Endodermal cell (in vitro differentiated cells): ENCODE measurements around the gene INSC. TPM values are rescaled to one million over a fixed set of nuclear protein-coding genes. Genes with fewer than 3 reads are reported as not detected.
A peak's percentile ranks its signal among the peaks of the same experiment; 100 is the strongest.

Source experiments
- DNase-seq: peaks from one replicate; pipeline ENCODE4 v3.0.0-alpha.2; 2017
- H3K27ac ChIP-seq: 2 replicates; pipeline ENCODE4 v1.5.1; 2013; ENCODE audit warnings: mild to moderate bottlenecking, low read depth, low read length, moderate library complexity
- H3K27me3 ChIP-seq: 2 replicates; pipeline ENCODE4 v1.6.1; 2013; ENCODE audit warnings: mild to moderate bottlenecking, low read length, moderate library complexity; ENCODE audit not compliant: insufficient read depth, control insufficient read depth, poor library complexity, severe bottlenecking
- H3K36me3 ChIP-seq: 2 replicates; pipeline ENCODE4 v1.7.0; 2013; ENCODE audit warnings: mild to moderate bottlenecking, low read length, moderate library complexity; ENCODE audit not compliant: control insufficient read depth, insufficient read depth
- H3K4me1 ChIP-seq: one replicate; pipeline ENCODE4 v1.7.0; 2013; ENCODE audit warnings: low read length; ENCODE audit not compliant: control insufficient read depth, insufficient read depth
- H3K4me3 ChIP-seq: 2 replicates; pipeline ENCODE4 v1.5.1; 2013; ENCODE audit warnings: mild to moderate bottlenecking, low read length, moderate library complexity
- H3K9ac ChIP-seq: 2 replicates; pipeline ENCODE4 v1.6.1; 2013; ENCODE audit warnings: mild to moderate bottlenecking, low read length, moderate library complexity; ENCODE audit not compliant: poor library complexity, severe bottlenecking; ENCODE audit errors: extremely low read depth
- H3K9me3 ChIP-seq: 2 replicates; pipeline ENCODE4 v1.6.1; 2013; ENCODE audit warnings: mild to moderate bottlenecking, low read length, moderate library complexity; ENCODE audit not compliant: control insufficient read depth
- H3K27ac Mint-ChIP-seq: 2 replicates; pipeline ENCODE4 v1.8.0; 2020; ENCODE audit warnings: mixed read lengths
- H3K27me3 Mint-ChIP-seq: 2 replicates; pipeline ENCODE4 v1.8.0; 2021; ENCODE audit warnings: mild to moderate bottlenecking, mixed read lengths; ENCODE audit not compliant: insufficient read depth
- H3K36me3 Mint-ChIP-seq: 2 replicates; pipeline ENCODE4 v1.8.0; 2020; ENCODE audit warnings: low read depth, mixed read lengths
- H3K4me1 Mint-ChIP-seq: 2 replicates; pipeline ENCODE4 v1.8.0; 2020; ENCODE audit warnings: mixed read lengths
- H3K4me3 Mint-ChIP-seq: 2 replicates; pipeline ENCODE4 v1.8.0; 2020; ENCODE audit warnings: mild to moderate bottlenecking, moderate library complexity, mixed read lengths
- H3K9me3 Mint-ChIP-seq: 2 replicates; pipeline ENCODE4 v1.8.0; 2020; ENCODE audit warnings: mild to moderate bottlenecking, mixed read lengths
- CTCF ChIP-seq: fragments of 200-600 bp; sonication (generic); conservative IDR thresholded peaks from 2 replicates; pipeline ENCODE4 v1.5.0; 2021; ENCODE audit warnings: antibody characterized with exemption, mild to moderate bottlenecking
- WGBS, 2 experiments: methylation state at CpG; one replicate each; pipeline versions ENCODE4 v1.1.5 to v1.1.7; 2013; ENCODE audit warnings: missing lambda C conversion rate in 2 of 2, mixed read lengths in 1 of 2; ENCODE audit not compliant: insufficient coverage in 1 of 2, insufficient read length in 1 of 2; 5-methylcytosine and 5-hydroxymethylcytosine counted together
- total RNA-seq, 2 donors: library from RNA; stranded (reverse); fragmentation: NEBNext Ultra II Directional in 1 of 2; extraction: Animal tissue kit (Norgen Biotek cat#: 25700) in 1 of 2; gene quantifications; 2 replicates in 1 of 2; 3 replicates in 1 of 2; pipeline ENCODE4 v1.2.1, GENCODE V29; 2021

INSC gene
- total RNA-seq, 2 donors from 2014 or later = not detected

- peaks cover 38% of the 10 kb centered on the region for H3K27me3 Mint-ChIP-seq
- H3K4me3 Mint-ChIP-seq = no peak overlapping the region
- TF ChIP-seq CTCF = peak; percentile 92
- H3K9ac ChIP-seq = no peak overlapping the region
- no peaks in the 10 kb centered on the region for H3K4me1 ChIP-seq
- H3K4me3 ChIP-seq = peak overlapping the region; percentile 80
- H3K27ac ChIP-seq = no peak overlapping the region
- H3K27me3 ChIP-seq = peaks cover 62% of the 10 kb centered on the region
- H3K9me3 Mint-ChIP-seq = peaks cover 37% of the 10 kb centered on the region
- H3K9me3 ChIP-seq = no peaks in the 10 kb centered on the region
- H3K27ac Mint-ChIP-seq = no peak overlapping the region
- no peaks in the 10 kb centered on the region for H3K36me3 Mint-ChIP-seq
- WGBS, 2 experiments = 14 to 22% methylated on average over 17 to 33 of the region's 33 CpGs
- H3K36me3 ChIP-seq = no peaks in the 10 kb centered on the region
- peak; percentile 99 for DNase-seq
- peaks cover 4% of the 10 kb centered on the region for H3K4me1 Mint-ChIP-seq
Measured at GRCh38 chr11:15074206-15075161, 40.2 kb upstream of the INSC start.

GRCh38 chr11:15075162-15075526 lies 39.6 kb upstream of the INSC start:
- no peak for TF ChIP-seq CTCF
- no peak overlapping the region for H3K27ac ChIP-seq
- peaks cover 62% of the 10 kb centered on the region for H3K27me3 ChIP-seq
- Mint-ChIP-seq H3K36me3 (no peaks in the 10 kb centered on the region), H3K4me3 (no peak overlapping the region), H3K9me3 (peaks cover 30% of the 10 kb centered on the region), H3K27me3 (peaks cover 38% of the 10 kb centered on the region), H3K4me1 (peaks cover 4% of the 10 kb centered on the region), H3K27ac (no peak overlapping the region)
- 37 to 57% methylated on average over 3 to 4 of the region's 4 CpGs for WGBS, 2 experiments
- no peak overlapping the region for H3K4me3 ChIP-seq
- no peak for DNase-seq
- H3K4me1 ChIP-seq = no peaks in the 10 kb centered on the region
- no peaks in the 10 kb centered on the region for H3K36me3 ChIP-seq
- H3K9ac ChIP-seq = no peak overlapping the region
- no peaks in the 10 kb centered on the region for H3K9me3 ChIP-seq

- no peak for DNase-seq
Measured at GRCh38 chr11:15091175-15091574, 23.5 kb upstream of the INSC start.

More at GRCh38 chr11:15091175-15091574, 23.5 kb upstream of the INSC start:
- Mint-ChIP-seq H3K27me3 (no peaks in the 10 kb centered on the region), H3K27ac (no peak overlapping the region), H3K9me3 (peaks cover 4% of the 10 kb centered on the region), H3K36me3 (no peaks in the 10 kb centered on the region), H3K4me3 (no peak overlapping the region), H3K4me1 (peaks cover 2% of the 10 kb centered on the region)
- Histone ChIP-seq H3K9ac (no peak overlapping the region), H3K27ac (no peak overlapping the region), H3K9me3 (no peaks in the 10 kb centered on the region), H3K36me3 (no peaks in the 10 kb centered on the region), H3K27me3 (no peaks in the 10 kb centered on the region), H3K4me3 (no peak overlapping the region), H3K4me1 (no peaks in the 10 kb centered on the region)
- TF ChIP-seq CTCF = peak; percentile 25
